Parathyroid adenoma (tissue), 2 donors: Measurements from ENCODE around the gene ARHGAP6.

Source experiments
- H2AFZ ChIP-seq: fragments of 300-600 bp; sonication (generic); one replicate; pipeline ENCODE4 v1.7.0; 2017; ENCODE audit warnings: antibody characterized with exemption, mild to moderate bottlenecking
- H3K27ac ChIP-seq: fragments of 300-600 bp; sonication (generic); one replicate; pipeline ENCODE4 v1.7.0; 2017
- H3K27me3 ChIP-seq: fragments of 300-600 bp; sonication (generic); one replicate; pipeline ENCODE4 v1.7.0; 2017; ENCODE audit warnings: low read length; ENCODE audit not compliant: control insufficient read depth, insufficient read depth
- H3K36me3 ChIP-seq: fragments of 300-600 bp; sonication (generic); one replicate; pipeline ENCODE4 v1.7.0; 2017; ENCODE audit warnings: low read length; ENCODE audit not compliant: control insufficient read depth, insufficient read depth
- H3K4me1 ChIP-seq: fragments of 300-600 bp; sonication (generic); one replicate; pipeline ENCODE4 v1.7.0; 2017; ENCODE audit warnings: control low read depth
- H3K4me2 ChIP-seq: fragments of 300-600 bp; sonication (generic); one replicate; pipeline ENCODE4 v1.7.0; 2017; ENCODE audit warnings: low read length
- H3K4me3 ChIP-seq: fragments of 300-600 bp; sonication (generic); one replicate; pipeline ENCODE4 v1.7.0; 2017; ENCODE audit warnings: low read depth, low read length
- H3K79me2 ChIP-seq: fragments of 300-600 bp; sonication (generic); one replicate; pipeline ENCODE4 v1.7.0; 2017; ENCODE audit warnings: control low read depth
- H3K9ac ChIP-seq: fragments of 300-600 bp; sonication (generic); one replicate; pipeline ENCODE4 v1.7.0; 2017; ENCODE audit warnings: mild to moderate bottlenecking
- H3K9me3 ChIP-seq: fragments of 300-600 bp; sonication (generic); one replicate; pipeline ENCODE4 v1.7.0; 2017; ENCODE audit warnings: low read length; ENCODE audit not compliant: control insufficient read depth
- TF ChIP-seq, protein P1 (sequence below): fragments of 300-600 bp; sonication (generic); IDR thresholded peaks from one replicate; pipeline ENCODE4 v1.7.0; 2017; ENCODE audit warnings: antibody characterized with exemption, mild to moderate bottlenecking
- donor health status: primary hyperparathyroidism.

Gene ARHGAP6

DNA sequence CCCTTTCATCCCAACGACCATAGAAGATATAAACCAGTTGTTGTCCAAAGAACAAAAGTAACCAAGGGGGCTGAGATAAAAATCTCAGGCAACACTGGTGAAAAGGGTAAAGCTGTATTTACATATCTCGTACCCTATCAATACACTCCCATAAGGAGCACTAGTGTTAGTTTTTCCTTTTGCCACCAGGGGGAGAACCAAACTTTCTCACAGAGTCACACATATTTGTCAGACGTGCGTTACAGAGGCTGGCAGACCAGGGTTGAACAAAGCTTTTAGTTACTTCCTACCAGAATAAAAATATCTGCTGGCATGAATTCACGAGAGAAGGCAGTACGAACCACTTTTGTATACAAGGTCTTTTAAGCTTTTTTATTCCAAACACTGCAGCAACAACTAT lies 284.3 kb downstream of the ARHGAP6 start:
- no peak overlapping the region for H3K27ac ChIP-seq
- H2AFZ ChIP-seq = peak overlapping the region; percentile 50
- H3K27me3 ChIP-seq = no peaks in the 10 kb centered on the region
- no peak overlapping the region for H3K9ac ChIP-seq
- no peaks in the 10 kb centered on the region for H3K79me2 ChIP-seq
- TF ChIP-seq, protein P1, sequence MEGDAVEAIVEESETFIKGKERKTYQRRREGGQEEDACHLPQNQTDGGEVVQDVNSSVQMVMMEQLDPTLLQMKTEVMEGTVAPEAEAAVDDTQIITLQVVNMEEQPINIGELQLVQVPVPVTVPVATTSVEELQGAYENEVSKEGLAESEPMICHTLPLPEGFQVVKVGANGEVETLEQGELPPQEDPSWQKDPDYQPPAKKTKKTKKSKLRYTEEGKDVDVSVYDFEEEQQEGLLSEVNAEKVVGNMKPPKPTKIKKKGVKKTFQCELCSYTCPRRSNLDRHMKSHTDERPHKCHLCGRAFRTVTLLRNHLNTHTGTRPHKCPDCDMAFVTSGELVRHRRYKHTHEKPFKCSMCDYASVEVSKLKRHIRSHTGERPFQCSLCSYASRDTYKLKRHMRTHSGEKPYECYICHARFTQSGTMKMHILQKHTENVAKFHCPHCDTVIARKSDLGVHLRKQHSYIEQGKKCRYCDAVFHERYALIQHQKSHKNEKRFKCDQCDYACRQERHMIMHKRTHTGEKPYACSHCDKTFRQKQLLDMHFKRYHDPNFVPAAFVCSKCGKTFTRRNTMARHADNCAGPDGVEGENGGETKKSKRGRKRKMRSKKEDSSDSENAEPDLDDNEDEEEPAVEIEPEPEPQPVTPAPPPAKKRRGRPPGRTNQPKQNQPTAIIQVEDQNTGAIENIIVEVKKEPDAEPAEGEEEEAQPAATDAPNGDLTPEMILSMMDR = peak; percentile 53
- no peak overlapping the region for H3K4me2 ChIP-seq
- no peak overlapping the region for H3K4me3 ChIP-seq
- peaks cover 5% of the 10 kb centered on the region for H3K4me1 ChIP-seq
- H3K36me3 ChIP-seq = no peaks in the 10 kb centered on the region
- H3K9me3 ChIP-seq = no peaks in the 10 kb centered on the region

DNA sequence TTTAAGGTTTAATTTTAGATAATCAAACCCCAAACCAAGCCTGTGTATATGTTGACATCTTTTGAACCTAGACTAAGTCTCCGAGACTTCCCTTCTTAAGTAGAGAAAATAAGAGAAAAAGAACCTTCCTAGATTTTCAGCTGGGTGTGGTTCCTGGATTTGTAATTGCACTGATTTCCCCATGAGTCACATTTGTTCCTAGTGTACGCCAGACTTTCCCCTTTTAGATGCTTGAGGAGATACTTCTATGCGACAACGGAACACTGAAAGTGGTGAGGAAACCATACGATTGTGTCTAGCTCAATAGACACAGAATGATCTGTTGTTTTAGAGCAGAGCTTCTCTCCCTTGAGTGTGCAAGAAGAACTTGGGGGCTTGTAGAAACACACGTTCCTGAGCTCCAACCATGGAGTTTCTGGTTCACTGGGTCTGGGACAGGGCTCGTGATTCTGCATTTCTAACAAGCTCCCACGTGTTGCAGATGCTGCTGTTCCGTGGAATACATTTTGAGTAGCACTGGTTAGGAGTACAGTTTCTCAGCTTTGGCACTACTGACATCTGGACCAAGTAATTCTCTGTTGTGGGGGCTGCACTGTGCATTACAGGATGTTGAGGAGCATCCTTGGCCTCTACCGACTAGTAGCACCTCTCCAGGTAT lies 285.4 kb downstream of the ARHGAP6 start:
- no peaks in the 10 kb centered on the region for H3K79me2 ChIP-seq
- no peak overlapping the region for H3K9ac ChIP-seq
- H3K4me2 ChIP-seq = no peak overlapping the region
- H2AFZ ChIP-seq = no peak overlapping the region
- H3K27me3 ChIP-seq = no peaks in the 10 kb centered on the region
- H3K36me3 ChIP-seq = no peaks in the 10 kb centered on the region
- TF ChIP-seq, protein P1 = no peak
- H3K4me1 ChIP-seq = peaks cover 5% of the 10 kb centered on the region
- no peaks in the 10 kb centered on the region for H3K9me3 ChIP-seq
- H3K4me3 ChIP-seq = no peak overlapping the region
- H3K27ac ChIP-seq = no peak overlapping the region

DNA sequence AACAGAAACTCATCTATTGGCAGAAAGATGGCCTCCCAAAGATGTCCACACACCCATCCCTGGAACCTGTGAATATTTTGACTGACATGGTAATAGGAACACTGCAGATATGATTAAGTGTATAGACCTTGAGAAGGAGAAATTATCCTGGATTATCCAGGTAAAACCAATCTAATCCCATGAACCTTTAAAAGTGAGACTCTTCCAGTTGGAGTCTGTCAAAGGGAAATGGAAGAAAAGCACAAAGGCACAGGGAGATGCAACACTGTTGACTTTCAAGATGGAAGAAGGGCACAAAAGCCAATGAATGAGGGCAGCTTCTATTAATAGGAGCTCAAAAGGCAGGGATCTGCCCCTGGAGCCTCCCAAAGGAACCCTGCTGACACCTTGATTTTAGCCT lies 289.6 kb downstream of the ARHGAP6 start:
- Histone ChIP-seq H3K9me3 (no peaks in the 10 kb centered on the region), H3K27me3 (no peaks in the 10 kb centered on the region), H3K4me1 (no peaks in the 10 kb centered on the region), H3K9ac (no peak overlapping the region), H3K36me3 (no peaks in the 10 kb centered on the region), H3K4me2 (no peak overlapping the region), H3K27ac (no peak overlapping the region), H3K4me3 (no peak overlapping the region), H3K79me2 (no peaks in the 10 kb centered on the region), H2AFZ (no peak overlapping the region)
- TF ChIP-seq, protein P1 = no peak

DNA sequence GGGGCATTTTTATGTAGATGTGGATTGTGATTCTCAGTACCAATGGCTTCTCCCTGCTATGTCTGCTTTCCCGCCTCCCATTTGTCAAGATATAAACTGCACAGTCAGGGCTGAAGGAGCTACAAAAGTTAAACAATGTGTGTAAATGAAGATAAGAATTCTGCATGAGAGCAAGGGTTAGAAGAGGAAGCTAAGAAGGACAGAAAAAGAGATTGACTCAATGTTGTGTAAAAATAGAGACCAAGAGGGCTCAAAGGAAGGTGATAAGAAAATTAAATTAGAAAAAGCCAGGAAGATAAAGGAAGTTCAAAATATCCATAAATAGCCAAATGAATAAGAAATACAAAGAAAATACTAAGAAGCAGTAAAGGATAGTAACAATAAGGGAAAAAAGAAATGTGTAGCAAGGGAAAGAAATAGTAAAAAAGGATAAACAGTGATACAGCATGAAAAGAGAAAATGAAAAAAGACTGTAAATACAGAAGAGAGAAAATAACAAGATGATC lies 290.1 kb downstream of the ARHGAP6 start:
- H3K79me2 ChIP-seq = no peaks in the 10 kb centered on the region
- H3K4me2 ChIP-seq = no peak overlapping the region
- H3K36me3 ChIP-seq = no peaks in the 10 kb centered on the region
- no peaks in the 10 kb centered on the region for H3K27me3 ChIP-seq
- H3K27ac ChIP-seq = no peak overlapping the region
- no peak overlapping the region for H3K4me3 ChIP-seq
- H3K4me1 ChIP-seq = no peaks in the 10 kb centered on the region
- TF ChIP-seq, protein P1 = no peak
- no peaks in the 10 kb centered on the region for H3K9me3 ChIP-seq
- no peak overlapping the region for H3K9ac ChIP-seq
- no peak overlapping the region for H2AFZ ChIP-seq

DNA sequence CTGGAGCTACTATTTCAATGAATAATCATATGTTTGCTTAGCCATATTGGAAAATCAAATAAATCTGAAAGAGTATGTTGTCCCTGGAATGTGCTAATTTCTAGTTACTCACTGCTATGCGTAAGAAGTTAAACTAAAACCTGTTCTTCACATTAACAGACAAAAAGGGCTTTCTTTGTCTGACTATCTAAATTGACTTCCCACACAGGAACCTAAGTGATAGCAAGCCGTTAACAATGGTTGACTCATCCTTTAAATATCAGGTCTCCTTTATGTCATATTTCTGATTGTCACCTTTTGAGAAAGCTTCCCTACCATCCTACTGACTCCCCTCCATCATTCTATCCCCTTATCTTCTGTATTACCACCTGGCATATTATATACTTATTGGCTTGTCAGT lies 291.1 kb downstream of the ARHGAP6 start:
- Histone ChIP-seq H3K27ac (no peak overlapping the region), H3K4me1 (no peaks in the 10 kb centered on the region), H2AFZ (no peak overlapping the region), H3K4me2 (no peak overlapping the region), H3K9ac (no peak overlapping the region), H3K36me3 (no peaks in the 10 kb centered on the region), H3K79me2 (no peaks in the 10 kb centered on the region), H3K4me3 (no peak overlapping the region), H3K9me3 (no peaks in the 10 kb centered on the region), H3K27me3 (no peaks in the 10 kb centered on the region)
- TF ChIP-seq, protein P1 = no peak
